ENCODE data around the gene ADAD2.

ADAD2 gene

GRCh38 chr16:84205976-84206691 is 15.2 kb downstream of the ADAD2 start:
- TF ChIP-seq CTCF (IDR thresholded peaks at IDR 0.05; ENCODE audit: low read depth, low read length), result no peak
- DNase-seq (ENCODE audit: low read depth in 2 of 2), result no peak
- no peak overlapping the region for H3K4me3 ChIP-seq (replicated peaks in 1 of 2; ENCODE audit: low read depth in 2 of 2, low read length in 2 of 2)

GRCh38 chr16:84207251-84207650 is 16.3 kb downstream of the ADAD2 start:
- TF ChIP-seq CTCF (IDR thresholded peaks at IDR 0.05; ENCODE audit: low read depth, low read length), result no peak
- no peak overlapping the region for H3K4me3 ChIP-seq (replicated peaks in 1 of 2; ENCODE audit: low read depth in 2 of 2, low read length in 2 of 2)
- no peak for DNase-seq (ENCODE audit: low read depth in 2 of 2)

- H3K4me3 ChIP-seq (replicated peaks in 1 of 2; ENCODE audit: low read depth in 2 of 2, low read length in 2 of 2), result no peak overlapping the region
- no peak for TF ChIP-seq CTCF (IDR thresholded peaks at IDR 0.05; ENCODE audit: low read depth, low read length)
- no peak for DNase-seq (ENCODE audit: low read depth in 2 of 2)
These were observed 16.9 kb downstream of the ADAD2 start for GRCh38 chr16:84207879-84208278.

GRCh38 chr16:84209989-84210388 is 19.0 kb downstream of the ADAD2 start:
- no peak overlapping the region for H3K4me3 ChIP-seq (replicated peaks in 1 of 2; ENCODE audit: low read depth in 2 of 2, low read length in 2 of 2)
- no peak for DNase-seq (ENCODE audit: low read depth in 2 of 2)
- no peak for TF ChIP-seq CTCF (IDR thresholded peaks at IDR 0.05; ENCODE audit: low read depth, low read length)

GRCh38 chr16:84212154-84212553 is 21.2 kb downstream of the ADAD2 start:
- no peak overlapping the region for H3K4me3 ChIP-seq (replicated peaks in 1 of 2; ENCODE audit: low read depth in 2 of 2, low read length in 2 of 2)
- no peak for TF ChIP-seq CTCF (IDR thresholded peaks at IDR 0.05; ENCODE audit: low read depth, low read length)
- no peak for DNase-seq (ENCODE audit: low read depth in 2 of 2)

GRCh38 chr16:84212631-84213030 is 21.7 kb downstream of the ADAD2 start:
- no peak for DNase-seq (ENCODE audit: low read depth in 2 of 2)
- no peak overlapping the region for H3K4me3 ChIP-seq (replicated peaks in 1 of 2; ENCODE audit: low read depth in 2 of 2, low read length in 2 of 2)
- no peak for TF ChIP-seq CTCF (IDR thresholded peaks at IDR 0.05; ENCODE audit: low read depth, low read length)
